Epithelial cell of proximal tubule (primary cell): ENCODE data around the gene INPP5A. TPM values are rescaled to one million over a fixed set of nuclear protein-coding genes. Genes with fewer than 3 reads are reported as not detected.

Experiments
- DNase-seq: peaks from one replicate; pipeline ENCODE4 v3.0.0-alpha.2; 2011; ENCODE audit warnings: low read depth
- H3K4me3 ChIP-seq: 2 replicates; pipeline ENCODE4 v1.5.1; 2011; ENCODE audit warnings: low read depth, mild to moderate bottlenecking, low read length
- total RNA-seq: library from RNA; depleted of rRNA; stranded (reverse); fragments of >200 nt; gene quantifications from 2 replicates; pipeline ENCODE4 v1.2.3, GENCODE V29; 2015
- TF ChIP-seq, protein P1 (sequence below): conservative IDR thresholded peaks from 2 replicates; pipeline ENCODE4 v1.5.1; 2012; ENCODE audit warnings: low read depth, mild to moderate bottlenecking, low read length

The INPP5A gene
- total RNA-seq, 1 donor from 2014 or later, result 30.4 TPM

GRCh38 chr10:132590094-132590751 is 52.6 kb downstream of the INPP5A start:
- no peak overlapping the region for H3K4me3 ChIP-seq
- TF ChIP-seq, protein P1, sequence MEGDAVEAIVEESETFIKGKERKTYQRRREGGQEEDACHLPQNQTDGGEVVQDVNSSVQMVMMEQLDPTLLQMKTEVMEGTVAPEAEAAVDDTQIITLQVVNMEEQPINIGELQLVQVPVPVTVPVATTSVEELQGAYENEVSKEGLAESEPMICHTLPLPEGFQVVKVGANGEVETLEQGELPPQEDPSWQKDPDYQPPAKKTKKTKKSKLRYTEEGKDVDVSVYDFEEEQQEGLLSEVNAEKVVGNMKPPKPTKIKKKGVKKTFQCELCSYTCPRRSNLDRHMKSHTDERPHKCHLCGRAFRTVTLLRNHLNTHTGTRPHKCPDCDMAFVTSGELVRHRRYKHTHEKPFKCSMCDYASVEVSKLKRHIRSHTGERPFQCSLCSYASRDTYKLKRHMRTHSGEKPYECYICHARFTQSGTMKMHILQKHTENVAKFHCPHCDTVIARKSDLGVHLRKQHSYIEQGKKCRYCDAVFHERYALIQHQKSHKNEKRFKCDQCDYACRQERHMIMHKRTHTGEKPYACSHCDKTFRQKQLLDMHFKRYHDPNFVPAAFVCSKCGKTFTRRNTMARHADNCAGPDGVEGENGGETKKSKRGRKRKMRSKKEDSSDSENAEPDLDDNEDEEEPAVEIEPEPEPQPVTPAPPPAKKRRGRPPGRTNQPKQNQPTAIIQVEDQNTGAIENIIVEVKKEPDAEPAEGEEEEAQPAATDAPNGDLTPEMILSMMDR, result no peak
- DNase-seq, result no peak

- TF ChIP-seq, protein P1, result no peak
- H3K4me3 ChIP-seq, result no peak overlapping the region
- no peak for DNase-seq
Measured at GRCh38 chr10:132590752-132591121, 53.1 kb downstream of the INPP5A start.

- H3K4me3 ChIP-seq, result no peak overlapping the region
- DNase-seq, result no peak
- TF ChIP-seq, protein P1, result peak; percentile 8
Measured at GRCh38 chr10:132591166-132591971, 53.8 kb downstream of the INPP5A start.

- no peak overlapping the region for H3K4me3 ChIP-seq
- TF ChIP-seq, protein P1, result no peak
- DNase-seq, result no peak
Measured at GRCh38 chr10:132592790-132593383, 55.3 kb downstream of the INPP5A start.

DNA sequence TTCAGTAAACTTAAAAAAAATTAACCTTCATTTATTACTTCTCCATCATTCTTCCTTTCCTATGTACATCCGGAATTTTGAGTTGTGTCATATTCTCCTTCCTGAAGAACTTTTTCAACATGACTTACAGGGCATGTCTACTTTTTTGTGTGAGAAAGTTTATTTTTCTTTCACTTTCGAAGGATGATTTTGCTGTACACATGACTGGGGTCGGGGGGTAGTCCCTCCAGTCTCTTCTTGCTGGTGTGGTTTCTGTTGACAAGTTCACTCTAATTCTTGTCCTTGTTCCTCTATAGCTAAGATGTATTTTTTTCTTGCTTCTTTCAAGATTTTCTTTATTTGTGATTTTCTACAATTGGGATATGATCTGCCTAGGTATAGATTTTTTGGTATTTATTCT is 55.8 kb downstream of the INPP5A start:
- H3K4me3 ChIP-seq, result no peak overlapping the region
- TF ChIP-seq, protein P1, result no peak
- no peak for DNase-seq

DNA sequence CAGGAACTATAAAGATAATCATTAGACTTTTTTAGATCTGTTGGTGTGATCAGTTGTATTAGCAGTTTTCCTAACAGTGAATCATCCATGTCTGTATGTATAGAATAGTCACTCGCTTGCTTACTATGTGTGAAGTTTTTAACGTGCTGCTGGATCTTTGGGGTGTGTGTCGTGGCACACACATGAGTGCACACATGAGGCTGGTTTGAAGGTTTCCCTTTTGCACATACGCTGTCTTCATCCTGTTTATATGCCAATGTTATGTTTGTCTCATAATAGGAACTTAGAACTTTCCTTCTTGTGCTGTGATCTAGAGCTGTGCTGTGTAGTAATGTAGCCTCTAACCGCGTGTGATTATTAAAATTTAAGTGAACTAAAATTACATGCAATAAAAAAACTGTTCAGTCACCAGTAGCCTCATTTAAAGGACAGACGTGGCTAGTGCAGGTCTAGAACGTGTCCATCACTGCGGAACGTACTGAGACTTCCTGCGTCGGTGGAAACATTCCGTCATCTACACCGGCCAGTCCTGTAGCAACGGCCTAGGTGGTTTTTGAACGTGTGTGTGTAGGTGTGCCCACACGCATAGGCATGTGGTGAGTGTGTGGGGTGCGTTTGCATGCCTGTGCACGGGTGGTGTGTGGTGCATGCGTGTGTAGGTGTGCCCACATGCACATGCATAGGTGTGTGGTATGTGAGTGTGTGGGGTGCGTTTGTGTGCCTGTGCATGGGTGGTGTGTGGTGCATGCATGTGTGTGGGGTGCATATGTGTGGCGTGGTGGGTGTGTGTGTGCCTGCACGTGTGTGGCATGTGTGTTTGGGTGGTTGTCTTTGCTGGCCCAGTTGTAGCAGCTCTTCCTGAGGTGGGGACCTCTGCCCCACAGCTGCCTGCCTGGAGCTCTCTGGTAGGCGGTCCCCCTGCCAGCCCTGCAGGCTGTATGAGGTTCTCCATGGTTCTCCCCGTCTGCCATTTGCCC is 56.6 kb downstream of the INPP5A start:
- H3K4me3 ChIP-seq, result no peak overlapping the region
- TF ChIP-seq, protein P1, result no peak
- DNase-seq, result no peak
